SIG-M5 (cell line): ENCODE measurements around the gene KIF13A.
"Not testable (repeated sequence)": the region's sequence is repeated elsewhere in the genome, so short reads cannot be mapped to it uniquely, and the experiment has no call there.

Source experiments
- DNase-seq: peaks from one replicate; lab custom pipeline; 2025; lab: John Stamatoyannopoulos, UW

The KIF13A gene

DNA sequence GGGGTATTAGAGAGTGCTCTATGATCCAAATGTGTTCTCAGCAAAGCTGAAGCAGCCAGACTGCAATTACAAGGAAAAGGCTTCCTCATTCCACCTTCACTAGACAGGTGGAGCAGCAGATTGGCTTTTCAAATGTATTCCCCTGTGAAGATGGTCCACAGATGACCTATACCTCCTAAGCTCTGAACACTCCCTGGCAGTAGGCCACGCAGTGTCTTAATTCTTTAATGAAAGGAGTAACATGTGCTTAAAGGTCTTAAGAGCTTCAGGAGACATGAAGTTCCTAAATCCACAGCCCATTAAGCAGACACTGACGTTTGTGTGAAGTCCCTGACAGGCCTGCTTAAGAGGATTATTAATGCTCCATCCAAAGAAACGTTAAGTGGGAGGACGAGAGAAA lies 141.8 kb downstream of the KIF13A start:
- no peak for DNase-seq

DNA sequence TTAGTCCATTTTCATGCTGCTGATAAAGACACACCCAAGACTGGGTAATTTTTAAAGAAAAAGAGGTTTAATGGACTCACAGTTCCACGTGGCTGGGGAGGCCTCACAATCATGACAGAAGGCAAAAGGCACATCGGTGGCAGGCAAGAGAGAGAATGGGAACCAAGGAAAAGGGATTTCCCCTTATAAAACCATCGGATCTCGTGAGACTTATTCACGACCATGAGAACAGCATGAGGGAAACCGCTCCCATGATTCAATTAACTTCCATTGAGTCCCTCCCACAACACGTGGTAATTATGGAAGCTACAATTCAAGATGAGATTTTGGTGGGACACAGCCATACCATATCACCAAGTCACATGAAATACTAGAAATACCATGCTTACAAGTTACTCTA lies 142.5 kb downstream of the KIF13A start:
- not testable (repeated sequence) for DNase-seq

DNA sequence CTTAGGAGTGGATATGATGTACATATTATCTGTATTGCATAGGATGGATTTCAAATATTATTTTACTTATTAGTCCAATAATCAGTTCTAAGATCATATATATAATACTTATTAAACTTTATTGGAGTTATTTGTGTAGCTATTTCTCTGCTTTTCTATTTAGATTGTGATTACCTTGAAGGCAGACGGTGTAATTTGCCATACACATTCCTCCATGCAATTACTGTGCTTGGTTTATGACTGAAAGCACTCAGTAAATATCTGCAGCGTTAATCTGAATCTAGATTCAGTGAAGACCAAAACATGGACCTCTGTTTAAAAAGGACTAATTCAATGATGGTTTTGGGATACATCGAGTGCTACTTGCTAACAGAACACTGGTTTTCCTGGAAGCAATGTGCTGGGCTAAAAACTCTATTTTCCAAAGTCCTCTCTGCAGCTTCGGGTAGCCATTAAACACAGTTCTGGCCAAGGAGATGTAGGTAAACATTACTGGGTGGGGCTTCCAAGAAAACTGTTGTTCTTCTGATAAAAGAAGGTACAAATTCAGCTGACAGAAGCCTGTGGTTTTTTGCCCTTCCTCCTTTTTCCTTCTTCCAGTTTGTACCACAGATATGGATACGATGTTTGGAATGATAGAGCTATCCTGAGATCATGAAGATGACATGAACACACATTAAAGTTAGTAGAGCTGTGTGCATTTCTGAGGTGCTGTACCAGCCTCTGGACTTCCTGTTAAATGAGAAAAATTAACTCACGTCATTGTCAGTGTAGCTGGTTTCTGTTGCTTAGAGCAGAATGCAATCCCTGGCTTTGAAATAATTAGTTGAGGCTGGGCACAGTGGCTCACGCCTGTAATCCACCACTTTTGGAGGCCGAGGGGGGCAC lies 144.3 kb downstream of the KIF13A start:
- no peak for DNase-seq

DNA sequence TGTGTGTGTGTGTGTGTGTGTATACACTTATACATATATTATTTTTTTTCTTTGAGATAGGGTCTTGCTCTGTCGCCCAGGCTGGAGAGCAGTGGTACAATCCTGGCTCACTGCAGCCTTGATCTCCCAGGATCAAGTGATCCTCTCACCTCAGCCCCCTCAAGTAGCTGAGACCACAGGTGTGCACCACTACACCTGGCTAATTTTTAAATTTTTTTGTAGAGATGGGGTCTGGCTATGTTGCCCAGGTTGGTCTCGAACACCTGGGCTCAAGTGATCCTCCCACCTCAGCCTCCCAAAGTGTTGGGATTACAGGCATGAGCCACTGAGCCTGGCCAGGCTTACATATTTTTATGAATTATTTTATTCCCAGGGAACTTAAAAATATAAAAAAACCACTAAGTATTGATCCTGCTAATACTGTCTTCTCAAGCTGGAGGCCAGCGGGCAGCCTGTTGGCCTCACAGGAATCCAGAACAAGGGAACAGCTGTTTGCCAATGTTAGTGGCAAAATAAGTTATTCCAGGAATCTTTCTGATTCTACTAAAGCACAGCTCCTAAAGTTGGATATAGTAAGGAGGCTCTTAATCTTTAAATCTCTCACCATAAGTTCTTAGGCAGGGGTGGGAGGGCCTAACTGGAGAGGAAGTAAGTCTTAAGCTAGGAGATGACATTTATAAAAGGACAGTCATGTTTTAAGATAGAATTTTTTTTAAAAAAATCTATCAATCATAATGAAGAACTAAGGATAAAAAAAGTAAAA lies 145.2 kb downstream of the KIF13A start:
- no peak for DNase-seq

DNA sequence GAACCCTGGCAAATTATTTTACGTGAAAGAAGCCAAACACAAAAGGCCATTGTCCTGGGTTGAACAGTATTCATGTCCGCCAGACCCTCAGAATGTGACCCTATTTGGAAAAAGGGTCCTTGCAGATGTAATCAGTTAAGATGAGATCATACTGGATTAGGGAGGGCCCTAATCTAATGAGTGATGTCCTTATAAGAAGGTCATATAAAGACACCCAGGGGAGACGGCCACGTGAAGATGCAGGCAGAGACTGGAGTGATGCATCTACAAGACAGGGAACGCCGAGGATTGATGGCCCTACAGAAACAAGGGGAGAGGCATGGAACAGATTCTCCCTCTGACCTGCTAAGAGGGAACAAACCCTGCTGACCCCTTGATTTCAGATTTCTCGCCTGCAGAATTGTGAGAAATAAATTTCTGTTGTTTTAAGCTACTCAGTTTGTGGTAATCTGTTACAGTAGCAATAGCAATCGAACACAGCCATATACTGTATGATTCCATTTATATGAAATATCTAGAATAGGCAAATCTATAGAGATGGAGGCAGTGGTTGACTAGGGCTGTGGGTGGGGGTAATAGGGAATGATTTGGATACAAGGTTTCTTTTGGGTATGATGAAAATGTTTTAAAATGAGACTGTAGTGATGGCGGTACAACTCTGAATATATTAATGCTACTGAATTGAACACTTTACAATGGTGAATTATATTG lies 147.8 kb downstream of the KIF13A start:
- DNase-seq, result no peak

DNA sequence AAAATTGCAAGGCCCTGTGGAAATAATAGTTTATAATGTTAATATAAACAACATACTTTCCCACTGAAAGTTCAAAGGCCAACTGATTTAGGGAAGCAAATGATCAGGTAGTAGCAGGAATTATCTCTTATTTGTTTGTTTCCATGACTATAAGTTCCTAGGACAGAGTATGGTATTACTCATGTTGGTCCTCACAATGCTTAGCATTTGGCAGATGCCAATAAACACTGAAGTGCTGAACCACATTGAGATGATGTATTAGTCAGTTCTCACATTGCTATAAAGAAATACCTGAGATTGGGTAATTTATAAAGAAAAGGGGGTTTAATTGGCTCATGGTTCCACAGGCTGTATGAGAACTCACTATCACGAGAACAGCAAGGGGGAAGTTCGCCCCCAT lies 151.1 kb downstream of the KIF13A start:
- DNase-seq, result no peak

DNA sequence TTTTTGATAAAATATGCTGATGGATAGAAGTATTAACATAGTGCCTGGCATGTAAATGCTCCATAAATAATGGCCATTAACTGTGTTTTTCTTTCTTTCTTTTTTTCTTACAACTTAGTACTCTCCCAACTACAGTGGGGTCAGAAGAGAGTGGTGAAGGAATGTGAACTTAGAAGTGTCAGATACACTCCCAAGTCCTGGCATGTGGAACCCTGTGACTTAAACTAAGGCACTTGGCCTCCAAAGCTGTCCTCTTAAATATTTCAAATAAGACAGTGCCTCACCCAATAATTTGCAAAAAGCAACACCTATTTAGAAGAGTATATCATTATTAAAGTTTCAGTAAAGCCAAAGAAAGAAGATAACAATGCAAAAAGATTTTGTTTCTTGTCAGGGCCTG lies 151.7 kb downstream of the KIF13A start:
- DNase-seq, result no peak

DNA sequence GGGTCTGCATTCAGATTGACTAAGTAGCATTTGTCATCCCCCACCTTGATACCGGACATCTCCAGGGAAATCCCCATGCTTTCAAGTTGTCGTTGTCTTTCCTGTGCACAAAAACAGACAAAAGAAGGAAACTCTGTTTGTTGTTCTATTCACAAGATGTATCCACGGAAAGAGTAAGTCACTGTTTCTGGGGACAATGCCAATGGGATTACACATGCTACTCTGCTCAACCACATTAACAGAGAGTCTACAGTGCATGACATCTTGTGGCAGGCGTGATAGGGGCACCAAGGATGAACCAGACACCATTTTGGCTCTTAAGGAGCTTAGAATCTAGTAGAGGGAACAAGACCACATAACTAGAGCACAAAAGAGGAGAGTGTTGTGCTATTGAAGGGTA lies 156.3 kb downstream of the KIF13A start:
- no peak for DNase-seq

DNA sequence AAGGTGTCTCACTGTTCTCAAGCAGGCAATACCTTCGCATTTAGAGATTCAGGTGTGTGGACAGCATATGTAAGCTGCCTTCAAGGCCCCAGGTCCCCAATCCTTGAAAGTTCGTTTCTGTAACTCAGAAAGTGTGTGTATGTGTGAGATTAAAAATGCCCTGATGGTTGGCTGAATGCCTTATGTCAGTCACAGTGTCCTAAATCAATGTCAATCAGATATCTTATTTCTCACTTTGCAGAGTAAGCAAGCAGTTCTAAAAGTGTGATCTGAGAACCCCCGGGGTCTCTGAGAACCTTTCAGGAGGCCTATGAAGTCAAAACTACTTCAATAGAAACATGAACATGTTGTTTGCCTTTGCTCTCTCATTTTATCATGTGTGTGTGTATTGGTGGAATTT lies 157.5 kb downstream of the KIF13A start:
- DNase-seq, result no peak

DNA sequence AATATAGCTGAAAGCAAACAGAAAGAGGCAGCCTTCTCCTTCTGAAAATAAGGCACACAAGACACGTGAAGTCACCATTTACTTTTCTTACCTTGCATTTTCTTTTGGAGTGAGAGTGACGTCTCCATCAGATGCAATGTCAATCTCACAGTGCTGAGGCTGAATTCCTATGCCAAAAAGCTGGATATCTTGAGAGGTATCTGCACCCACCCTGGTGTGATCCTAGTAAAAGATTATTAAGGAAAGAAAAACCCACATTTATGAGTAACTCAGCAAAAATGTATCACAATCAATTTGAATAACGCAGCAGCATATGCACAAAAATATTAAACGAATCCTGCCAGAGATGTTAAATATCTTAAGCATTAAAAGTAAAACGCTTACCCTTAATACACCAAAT lies 159.3 kb downstream of the KIF13A start:
- no peak for DNase-seq

DNA sequence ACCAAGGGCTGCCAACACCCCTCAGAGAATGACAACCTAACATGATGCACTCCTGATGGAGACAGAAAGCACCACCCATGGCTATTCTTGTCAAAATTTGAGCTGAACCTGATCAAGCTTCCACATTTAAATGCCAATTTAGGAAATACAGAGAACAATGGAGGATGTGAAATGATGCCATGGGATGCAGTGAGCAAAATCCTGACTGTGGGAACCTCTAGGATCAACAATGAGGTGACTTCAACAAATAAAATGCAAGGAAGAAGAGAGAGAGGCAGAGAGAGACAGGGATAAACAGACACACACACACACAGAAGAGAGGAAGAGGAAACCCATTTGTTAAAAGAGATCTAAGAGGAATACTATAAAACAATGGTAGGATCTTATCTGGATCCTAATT lies 161.1 kb downstream of the KIF13A start:
- no peak for DNase-seq

DNA sequence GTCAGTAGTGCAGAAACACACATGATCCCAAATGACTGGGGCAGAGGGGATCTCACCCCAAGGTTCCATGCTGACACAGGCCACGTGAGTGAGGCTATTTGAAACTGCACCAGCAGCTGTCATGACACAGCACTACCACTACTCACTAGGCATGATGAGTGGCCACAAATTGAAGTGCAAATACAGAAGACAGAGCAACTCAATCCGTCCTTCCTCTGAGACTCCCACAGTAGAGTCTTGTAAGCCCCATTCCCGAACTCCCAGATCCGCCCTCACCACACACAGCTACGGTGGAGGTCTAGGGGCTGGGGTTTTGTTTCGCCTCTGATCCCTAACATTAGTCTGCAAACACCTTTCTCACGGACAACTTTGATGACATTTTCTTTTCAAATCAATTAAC lies 167.4 kb downstream of the KIF13A start:
- no peak for DNase-seq

DNA sequence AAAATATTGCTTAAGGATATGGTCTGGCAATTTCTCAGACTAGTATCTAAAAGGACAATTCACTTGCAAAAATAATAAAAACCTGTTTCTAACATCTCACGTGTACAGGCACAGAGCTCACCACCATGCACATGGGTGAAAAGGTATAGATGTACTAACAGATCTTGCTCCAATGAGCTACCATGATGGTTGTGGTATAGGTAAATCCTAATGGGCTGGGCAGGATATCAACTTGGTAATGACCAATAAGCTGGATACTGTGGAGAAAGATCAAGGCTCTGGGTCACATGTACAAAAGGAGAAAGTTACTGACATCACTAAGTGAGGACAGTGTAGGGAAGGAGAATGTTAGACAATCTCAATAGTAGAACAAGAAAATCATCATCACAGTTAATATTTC lies 169.7 kb downstream of the KIF13A start:
- DNase-seq, result no peak

DNA sequence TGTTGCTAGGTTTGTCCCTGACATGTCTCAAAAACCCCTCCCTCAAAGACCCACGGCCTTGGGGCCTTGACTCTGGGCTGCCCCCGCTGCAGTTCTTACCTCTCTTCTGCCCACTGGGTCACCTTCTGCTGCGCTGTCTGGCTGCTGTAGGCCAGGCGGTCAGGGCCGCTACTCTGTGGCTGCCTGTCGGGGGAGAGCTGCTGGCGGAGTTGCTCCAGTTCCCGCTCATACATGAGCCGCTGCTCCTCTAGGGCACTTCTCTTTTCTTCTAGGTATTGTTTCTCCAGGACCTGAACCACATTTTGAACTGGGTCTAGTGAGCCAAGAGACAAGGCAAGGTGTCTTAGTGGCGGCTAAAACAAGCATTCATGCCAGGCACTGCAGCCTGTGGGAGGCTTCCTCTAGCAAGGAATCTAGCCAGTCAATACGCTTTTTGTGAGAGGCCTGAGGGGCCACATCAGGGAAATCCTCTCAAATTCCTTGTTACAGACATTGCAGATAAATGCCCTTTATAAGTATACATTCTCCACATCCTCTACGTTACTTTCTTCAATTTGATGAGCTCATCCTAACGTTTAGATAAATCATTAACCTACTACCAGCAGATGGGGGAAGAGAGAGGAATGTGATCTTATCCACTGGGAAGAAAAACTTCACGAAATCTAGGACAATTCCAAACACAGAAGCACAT lies 170.4 kb downstream of the KIF13A start:
- DNase-seq, result no peak

DNA sequence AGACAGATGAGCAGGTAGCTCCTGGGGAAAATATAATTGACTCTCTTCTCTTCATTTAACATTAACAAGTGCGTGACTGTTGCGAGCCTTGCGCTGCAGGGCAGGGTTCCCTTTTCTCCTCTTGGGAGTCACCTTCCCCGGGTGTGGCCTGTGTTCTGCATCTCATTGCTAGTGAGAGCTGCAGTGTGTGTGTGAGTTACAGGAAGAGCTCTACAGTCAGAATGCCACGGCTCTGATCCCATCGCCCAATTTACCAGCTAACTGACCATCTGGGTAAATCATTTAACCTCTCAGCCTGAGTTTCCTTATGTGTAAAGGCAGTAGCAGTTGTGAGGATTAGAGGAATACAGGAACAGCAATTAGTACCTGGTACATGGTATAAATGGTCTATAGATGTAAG lies 173.9 kb downstream of the KIF13A start:
- no peak for DNase-seq

DNA sequence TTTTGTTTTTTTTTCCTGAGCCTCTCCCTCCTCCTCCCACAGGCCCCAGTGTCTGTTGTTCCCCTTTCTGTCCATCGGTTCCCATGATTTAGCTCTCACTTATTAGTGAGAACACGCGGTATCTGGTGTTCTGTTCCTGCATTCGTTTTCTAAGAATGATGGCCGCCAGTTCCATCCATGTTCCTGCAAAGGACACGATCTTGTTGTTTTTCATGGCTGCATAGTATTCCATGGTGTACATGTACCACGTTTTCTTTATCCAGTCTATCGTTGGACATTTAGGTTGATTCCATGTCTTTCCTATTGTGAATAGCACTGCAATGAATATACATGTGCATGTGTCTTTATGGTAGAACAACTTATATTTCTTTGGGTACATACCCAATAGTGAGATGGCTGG lies 175.1 kb downstream of the KIF13A start:
- no peak for DNase-seq

DNA sequence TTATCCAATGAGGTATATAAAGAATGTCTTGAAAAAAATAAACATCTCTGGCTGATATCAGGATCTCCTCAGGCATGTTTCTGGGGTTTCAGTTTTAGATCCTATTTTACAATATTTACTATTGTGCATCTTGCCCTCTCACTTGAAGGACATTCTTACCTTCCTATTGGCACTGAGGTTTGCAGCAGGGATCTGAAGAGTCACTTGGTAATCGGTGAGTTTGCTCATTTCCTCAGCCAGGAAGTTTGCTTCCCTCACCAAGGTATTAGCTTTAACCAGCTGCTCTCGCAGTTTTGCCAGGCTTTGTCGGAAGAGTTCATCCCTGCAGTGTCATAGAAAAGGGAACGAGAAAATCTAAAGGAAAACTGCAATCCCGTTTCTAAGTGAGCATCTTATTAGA lies 178.8 kb downstream of the KIF13A start:
- no peak for DNase-seq

DNA sequence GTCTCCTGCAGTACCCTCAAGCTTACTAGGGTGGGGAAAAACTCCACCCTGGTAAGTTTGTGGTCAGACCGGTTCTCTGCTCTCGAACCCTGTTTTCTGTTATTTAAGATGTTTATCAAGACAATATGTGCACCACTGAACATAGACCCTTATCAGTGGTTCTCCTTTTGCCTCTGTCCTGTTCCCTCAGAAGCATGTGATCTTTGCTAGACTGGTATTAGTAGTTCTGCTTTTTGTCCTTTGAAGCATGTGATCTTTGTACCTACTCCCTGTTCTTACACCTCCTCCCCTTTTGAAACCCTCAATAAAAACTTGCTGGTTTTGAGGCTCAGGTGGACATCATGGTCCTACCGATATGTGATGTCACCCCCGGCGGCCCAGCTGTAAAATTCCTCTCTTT lies 180.0 kb downstream of the KIF13A start:
- not testable (repeated sequence) for DNase-seq

DNA sequence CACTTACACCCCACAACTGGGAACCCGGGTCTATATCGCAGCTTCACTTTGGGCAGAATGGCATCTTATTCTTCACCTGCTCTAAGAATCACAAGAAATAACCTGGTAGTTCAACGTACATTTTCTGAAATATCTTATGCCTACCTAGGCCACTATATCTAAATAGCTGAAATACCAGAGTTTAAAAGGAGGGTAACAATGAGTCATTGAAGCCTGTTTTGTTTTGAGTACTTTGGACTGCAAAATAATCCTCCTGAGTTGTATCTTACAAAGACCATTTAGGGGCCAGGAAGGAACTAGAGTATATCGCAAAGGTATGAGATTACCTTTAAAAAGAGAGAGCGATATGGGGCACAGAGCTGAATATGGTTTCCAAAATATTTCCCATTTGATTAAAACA lies 184.0 kb downstream of the KIF13A start:
- DNase-seq, result no peak

DNA sequence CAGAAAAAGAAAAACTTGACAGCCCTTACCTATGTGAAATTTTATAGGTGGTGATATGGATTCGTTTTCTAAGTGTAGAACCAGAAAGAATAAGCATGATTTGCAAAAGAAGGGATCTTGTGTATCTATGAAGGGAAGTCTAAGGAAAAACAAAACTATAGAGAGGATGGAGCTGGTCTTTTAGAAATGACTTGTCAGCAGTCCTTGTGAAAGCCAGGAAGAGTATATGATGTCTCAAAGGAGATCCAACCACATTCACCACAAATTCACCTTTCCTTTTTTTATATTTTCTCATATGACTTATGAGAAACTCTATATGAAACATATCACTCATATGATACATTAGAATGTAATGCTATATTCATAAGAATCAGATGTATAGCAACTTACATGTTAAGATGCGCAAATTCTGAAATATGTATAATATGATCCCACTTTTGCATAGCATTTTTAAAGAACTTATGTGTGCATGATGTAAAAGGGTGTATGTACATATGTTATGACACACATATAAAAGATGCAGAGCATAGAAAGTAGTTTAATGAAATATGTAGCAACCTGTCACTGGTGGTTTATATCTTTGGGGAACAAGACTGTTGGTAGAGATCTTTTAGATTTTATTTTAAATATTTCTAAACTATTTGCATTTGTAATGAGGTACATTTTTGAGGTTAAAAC lies 188.8 kb downstream of the KIF13A start:
- DNase-seq, result no peak

DNA sequence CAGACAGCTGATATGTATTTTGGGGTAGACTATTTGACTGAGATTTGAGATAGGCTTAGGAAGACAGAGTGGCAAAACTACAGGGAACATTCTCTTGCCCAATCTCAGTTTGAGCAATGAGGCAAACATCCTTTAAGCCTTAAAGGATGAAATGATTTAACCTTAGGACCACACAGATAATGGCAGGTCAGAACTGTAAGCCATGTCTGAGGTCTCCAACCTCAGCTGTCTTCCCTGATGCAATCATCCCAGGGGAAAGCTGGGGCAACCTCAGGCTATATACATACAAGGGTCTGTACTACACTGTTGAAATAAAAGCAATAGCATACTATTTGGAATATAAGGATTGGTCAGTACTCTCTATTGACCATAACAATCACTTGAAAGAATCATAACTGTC lies 196.9 kb downstream of the KIF13A start:
- DNase-seq, result no peak
